H1 (cell line): Measurements from ENCODE around the gene ABCB7. TPM values are rescaled to one million over a fixed set of nuclear protein-coding genes. Genes with fewer than 3 reads are reported as not detected.

Experiments
- CTCF ChIA-PET: fragments of 300-600 bp; sonication (Branson Sonifier 250); formaldehyde crosslinking; loops from one replicate; lab custom pipeline; 2021; ENCODE audit not compliant: partially characterized antibody; lab: Charles Lee
- POLR2A ChIA-PET: fragments of 300-600 bp; sonication (Branson Sonifier 250); formaldehyde crosslinking; loops from one replicate; lab custom pipeline; 2021; ENCODE audit warnings: inconsistent platforms; ENCODE audit not compliant: partially characterized antibody; lab: Charles Lee
- DNase-seq, 2 experiments: peaks; one replicate each; pipeline versions ENCODE4 v3.0.0 to v3.0.0-alpha.2; 2010 to 2022; ENCODE audit warnings: low spot score in 2 of 2, low read depth in 1 of 2, mixed read lengths in 1 of 2
- FAIRE-seq: peaks from 2 replicates; lab custom pipeline; 2011; peaks lifted over from hg19 to GRCh38; lab: Jason Lieb, UNC
- H2AFZ ChIP-seq: 2 replicates; pipeline ENCODE4 v1.8.1; 2012; ENCODE audit warnings: low read length, inconsistent platforms
- H2AK5ac ChIP-seq: 2 replicates; pipeline ENCODE4 v1.6.1; 2013; ENCODE audit warnings: low read depth, low read length
- H2BK120ac ChIP-seq: replicated peaks from 2 replicates; pipeline ENCODE3; 2013; ENCODE audit warnings: low read depth, low read length, inconsistent platforms
- H2BK12ac ChIP-seq: 2 replicates; pipeline ENCODE4 v1.6.1; 2013; ENCODE audit warnings: low read depth, low read length
- H2BK15ac ChIP-seq: 2 replicates; pipeline ENCODE4 v1.6.1; 2013; ENCODE audit warnings: low read length
- H2BK20ac ChIP-seq: 2 replicates; pipeline ENCODE4 v1.6.1; 2013; ENCODE audit warnings: low read length
- H2BK5ac ChIP-seq: 2 replicates; pipeline ENCODE4 v1.6.1; 2013; ENCODE audit warnings: low read depth, low read length
- H3K14ac ChIP-seq: 2 replicates; pipeline ENCODE4 v1.6.1; 2013; ENCODE audit warnings: inconsistent platforms; ENCODE audit not compliant: insufficient read length
- H3K18ac ChIP-seq: 2 replicates; pipeline ENCODE4 v1.6.1; 2013; ENCODE audit warnings: low read length; ENCODE audit errors: extremely low read depth
- H3K23ac ChIP-seq: 2 replicates; pipeline ENCODE4 v1.6.1; 2013; ENCODE audit warnings: inconsistent platforms; ENCODE audit not compliant: insufficient read length
- H3K23me2 ChIP-seq: 2 replicates; pipeline ENCODE4 v1.6.1; 2013; ENCODE audit warnings: low read depth, low read length
- H3K27ac ChIP-seq: 2 replicates; pipeline ENCODE4 v1.6.1; 2011; ENCODE audit warnings: low read depth, low read length, inconsistent platforms
- H3K27me3 ChIP-seq, 4 experiments: replicated peaks in 1 of 4; 1 replicate in 1 of 4; 2 replicates in 3 of 4; pipeline versions ENCODE4 v1.6.1 to v1.8.1; 2011 to 2013; ENCODE audit warnings: low read length in 3 of 4, mild to moderate bottlenecking in 3 of 4, inconsistent platforms in 2 of 4, mixed read lengths in 2 of 4, moderate library complexity in 1 of 4; ENCODE audit not compliant: control insufficient read depth in 3 of 4, insufficient read depth in 3 of 4; ENCODE audit errors: extremely low read depth in 1 of 4
- H3K36me3 ChIP-seq, 4 experiments: 2 replicates each; pipeline versions ENCODE4 v1.6.1 to v1.8.1; 2011 to 2013; ENCODE audit warnings: mild to moderate bottlenecking in 4 of 4, low read length in 3 of 4, moderate library complexity in 2 of 4, control low read depth in 1 of 4, inconsistent platforms in 1 of 4; ENCODE audit not compliant: insufficient read depth in 4 of 4, control insufficient read depth in 2 of 4
- H3K4ac ChIP-seq: replicated peaks from 2 replicates; pipeline ENCODE3; 2013; ENCODE audit warnings: low read length, low read depth, mixed read lengths, inconsistent platforms; ENCODE audit not compliant: insufficient read length
- H3K4me1 ChIP-seq, 4 experiments: replicated peaks in 1 of 4; 1 replicate in 1 of 4; 2 replicates in 3 of 4; pipeline versions ENCODE4 v1.6.1 to v1.8.1; 2011 to 2013; ENCODE audit warnings: low read length in 3 of 4, inconsistent platforms in 2 of 4, mixed read lengths in 1 of 4; ENCODE audit not compliant: insufficient read depth in 4 of 4, control insufficient read depth in 3 of 4
- H3K4me2 ChIP-seq, 2 experiments: 2 replicates each; pipeline versions ENCODE4 v1.6.1 to v1.8.1; 2011 to 2013; ENCODE audit warnings: low read depth in 2 of 2, low read length in 2 of 2, control low read depth in 1 of 2, inconsistent platforms in 1 of 2, mild to moderate bottlenecking in 1 of 2; ENCODE audit not compliant: insufficient read depth in 1 of 2
- H3K4me3 ChIP-seq, 4 experiments: fragments of 200-600, 300-600 bp in 1 of 4; sonication (generic), shearing (Covaris generic), sonication (Bioruptor Twin) in 1 of 4; 2 replicates each; pipeline versions ENCODE4 v1.5.1 to v1.8.1; 2011 to 2016; ENCODE audit warnings: low read length in 4 of 4, low read depth in 3 of 4, control low read depth in 2 of 4, inconsistent platforms in 2 of 4, mild to moderate bottlenecking in 2 of 4, mixed read lengths in 1 of 4, moderate library complexity in 1 of 4; ENCODE audit not compliant: insufficient read depth in 2 of 4; ENCODE audit errors: extremely low read depth in 1 of 4
- H3K56ac ChIP-seq: replicated peaks from 2 replicates; pipeline ENCODE3; 2013; ENCODE audit warnings: low read depth, mild to moderate bottlenecking, mixed read lengths, low read length, inconsistent platforms; ENCODE audit not compliant: insufficient read length
- H3K79me1 ChIP-seq: 2 replicates; pipeline ENCODE4 v1.6.1; 2013; ENCODE audit warnings: low read depth, low read length, control low read depth
- H3K79me2 ChIP-seq, 2 experiments: 2 replicates each; pipeline versions ENCODE4 v1.6.1 to v1.8.1; 2012 to 2013; ENCODE audit warnings: low read length in 2 of 2, mild to moderate bottlenecking in 2 of 2, inconsistent platforms in 1 of 2; ENCODE audit not compliant: insufficient read depth in 2 of 2, control insufficient read depth in 1 of 2
- H3K9ac ChIP-seq, 4 experiments: replicated peaks in 1 of 4; 1 replicate in 1 of 4; 2 replicates in 3 of 4; pipeline versions ENCODE4 v1.6.1 to v1.8.1; 2011 to 2013; ENCODE audit warnings: low read depth in 3 of 4, low read length in 3 of 4, control low read depth in 2 of 4, mild to moderate bottlenecking in 2 of 4, moderate library complexity in 2 of 4, inconsistent platforms in 1 of 4; ENCODE audit errors: extremely low read depth in 1 of 4
- H3K9me3 ChIP-seq, 2 experiments: 2 replicates each; pipeline versions ENCODE4 v1.6.1 to v1.8.1; 2012 to 2013; ENCODE audit warnings: mild to moderate bottlenecking in 2 of 2, moderate library complexity in 2 of 2, control low read depth in 1 of 2, inconsistent platforms in 1 of 2, low read depth in 1 of 2, low read length in 1 of 2, mixed read lengths in 1 of 2; ENCODE audit not compliant: insufficient read depth in 2 of 2
- H4K20me1 ChIP-seq, 2 experiments: replicated peaks in 1 of 2; 2 replicates each; pipeline versions ENCODE3 to v1.8.1; 2011 to 2013; ENCODE audit warnings: inconsistent platforms in 2 of 2, low read length in 2 of 2, mild to moderate bottlenecking in 1 of 2; ENCODE audit not compliant: insufficient read depth in 2 of 2, control insufficient read depth in 1 of 2
- H4K5ac ChIP-seq: 2 replicates; pipeline ENCODE4 v1.6.1; 2013; ENCODE audit warnings: low read length, low read depth, mixed read lengths, inconsistent platforms; ENCODE audit not compliant: insufficient read length
- H4K8ac ChIP-seq: 2 replicates; pipeline ENCODE4 v1.8.0; 2013; ENCODE audit warnings: mild to moderate bottlenecking, moderate library complexity, low read length, inconsistent platforms; ENCODE audit not compliant: insufficient read depth; ENCODE audit errors: extremely low read depth
- H4K91ac ChIP-seq: replicated peaks from 2 replicates; pipeline ENCODE3; 2013; ENCODE audit warnings: low read length, mixed read lengths, inconsistent platforms; ENCODE audit not compliant: insufficient read length
- JUN ChIP-seq: IDR thresholded peaks from 2 replicates; pipeline ENCODE4 v1.6.1; 2011; ENCODE audit warnings: low read depth, mild to moderate bottlenecking, improper control_type of control experiment, low read length
- POLR2A ChIP-seq, 2 experiments: IDR thresholded peaks; 1 replicate in 1 of 2; 2 replicates in 1 of 2; pipeline ENCODE4 v1.6.1; 2011; ENCODE audit warnings: low read depth in 2 of 2, low read length in 2 of 2, mild to moderate bottlenecking in 2 of 2; ENCODE audit errors: control extremely low read depth in 1 of 2
- RNF2 ChIP-seq: fragments of 200-900, 300-1000 bp; sonication (generic); IDR thresholded peaks from 2 replicates; pipeline ENCODE4 v1.7.1; 2016; ENCODE audit warnings: borderline replicate concordance, low read depth, mild to moderate bottlenecking, antibody characterized with exemption, low read length; ENCODE audit not compliant: poor library complexity, severe bottlenecking; ENCODE audit errors: missing control alignments
- SP4 ChIP-seq: IDR thresholded peaks from 2 replicates; pipeline ENCODE4 v1.6.1; 2012; ENCODE audit warnings: low read length, inconsistent platforms
- TEAD4 ChIP-seq: IDR thresholded peaks from 2 replicates; pipeline ENCODE4 v1.6.1; 2012; ENCODE audit warnings: low read depth, low read length, inconsistent platforms, mixed read lengths
- WGBS, 2 experiments: shearing (Covaris generic) in 1 of 2; methylation state at CpG; one replicate each; pipeline versions ENCODE4 v1.1.6 to v1.1.7; 2013 to 2015; ENCODE audit warnings: low lambda C conversion rate in 2 of 2, mixed read lengths in 2 of 2, inconsistent platforms in 1 of 2, low coverage in 1 of 2, missing lambda C conversion rate in 1 of 2; ENCODE audit not compliant: insufficient replicate concordance in 2 of 2, insufficient coverage in 1 of 2, insufficient read length in 1 of 2; ENCODE audit errors: extremely low coverage in 1 of 2, missing lambda C conversion rate in 1 of 2; 5-methylcytosine and 5-hydroxymethylcytosine counted together
- long read RNA-seq, 2 experiments: library from RNA in 1 of 2; library from capped mRNA in 1 of 2; stranded (forward); transcript quantifications; one replicate each; pipeline ENCODE4 v2.0.0, GENCODE V29; 2021; ENCODE audit warnings: inconsistent platforms in 1 of 2
- polyA minus RNA-seq, 3 experiments: library from RNA; depleted of rRNA, polyadenylated mRNA; stranded (reverse); fragments of >200 nt; gene quantifications; 1 replicate in 2 of 3; 2 replicates in 1 of 3; pipeline ENCODE4 v1.2.3, GENCODE V29; 2011
- polyA plus RNA-seq, 7 experiments: library from polyadenylated mRNA; depleted of rRNA in 3 of 7; stranded (reverse) in 5 of 7; unstranded in 2 of 7; fragments of >200 nt in 5 of 7; fragments of 200-250 nt in 2 of 7; gene quantifications; 1 replicate in 5 of 7; 2 replicates in 1 of 7; 4 replicates in 1 of 7; pipeline versions ENCODE4 v1.2.1 to v1.2.3, GENCODE V29; 2011 to 2013; ENCODE audit warnings: missing spikeins in 2 of 7, mixed read lengths in 2 of 7
- total RNA-seq: library from RNA; stranded (reverse); fragmentation: NEBNext Ultra II Directional; extraction: Animal tissue kit (Norgen Biotek cat#: 25700); gene quantifications from 2 replicates; pipeline ENCODE4 v1.2.1, GENCODE V29; 2021
- TF ChIP-seq, protein P1 (sequence below), 3 experiments: IDR thresholded peaks; 1 replicate in 2 of 3; 2 replicates in 1 of 3; pipeline versions ENCODE4 v1.5.1 to v1.6.1; 2011; ENCODE audit warnings: low read length in 3 of 3, mild to moderate bottlenecking in 3 of 3, inconsistent platforms in 2 of 3, low read depth in 1 of 3, moderate library complexity in 1 of 3; ENCODE audit not compliant: insufficient read depth in 1 of 3; ENCODE audit errors: control extremely low read depth in 1 of 3

ABCB7 gene
- total RNA-seq = 40.7 and 43.3 TPM in 2 replicates
- polyA plus RNA-seq (2011; rRNA removed) = 23.9 and 24.3 TPM in 2 replicates
- 24.3 TPM for polyA plus RNA-seq (2011; cell fraction: cytosol; rRNA removed)
- 23.1 TPM for polyA plus RNA-seq (2011; cell fraction: nucleus; rRNA removed)
- polyA plus RNA-seq (2012, experiment 1 of 2) = 28.6 to 38.3 TPM (median 31.4 TPM) in 4 replicates
- 2.9 TPM for polyA plus RNA-seq (2012, experiment 2 of 2)
- 25.3 TPM for polyA plus RNA-seq (2013, experiment 1 of 2)
- 24.8 TPM for polyA plus RNA-seq (2013, experiment 2 of 2)
- polyA minus RNA-seq (2011; rRNA and poly(A)+ RNA removed) = 39.4 and 54.0 TPM in 2 replicates
- 17.2 TPM for polyA minus RNA-seq (2011; cell fraction: cytosol; rRNA and poly(A)+ RNA removed)
- polyA minus RNA-seq (2011; cell fraction: nucleus; rRNA and poly(A)+ RNA removed) = 33.0 TPM
- long read RNA-seq, experiment 1, full-length matches to known transcripts = 9 of 30 reads
- long read RNA-seq, experiment 1, partial matches to known transcripts = 14 of 30 reads
- long read RNA-seq, experiment 1, other reads (novel, unspliced or antisense) = 7 of 30 reads
- long read RNA-seq, experiment 2, full-length matches to known transcripts = 19 of 44 reads
- long read RNA-seq, experiment 2, partial matches to known transcripts = 21 of 44 reads
- long read RNA-seq, experiment 2, other reads (novel, unspliced or antisense) = 4 of 44 reads

DNA sequence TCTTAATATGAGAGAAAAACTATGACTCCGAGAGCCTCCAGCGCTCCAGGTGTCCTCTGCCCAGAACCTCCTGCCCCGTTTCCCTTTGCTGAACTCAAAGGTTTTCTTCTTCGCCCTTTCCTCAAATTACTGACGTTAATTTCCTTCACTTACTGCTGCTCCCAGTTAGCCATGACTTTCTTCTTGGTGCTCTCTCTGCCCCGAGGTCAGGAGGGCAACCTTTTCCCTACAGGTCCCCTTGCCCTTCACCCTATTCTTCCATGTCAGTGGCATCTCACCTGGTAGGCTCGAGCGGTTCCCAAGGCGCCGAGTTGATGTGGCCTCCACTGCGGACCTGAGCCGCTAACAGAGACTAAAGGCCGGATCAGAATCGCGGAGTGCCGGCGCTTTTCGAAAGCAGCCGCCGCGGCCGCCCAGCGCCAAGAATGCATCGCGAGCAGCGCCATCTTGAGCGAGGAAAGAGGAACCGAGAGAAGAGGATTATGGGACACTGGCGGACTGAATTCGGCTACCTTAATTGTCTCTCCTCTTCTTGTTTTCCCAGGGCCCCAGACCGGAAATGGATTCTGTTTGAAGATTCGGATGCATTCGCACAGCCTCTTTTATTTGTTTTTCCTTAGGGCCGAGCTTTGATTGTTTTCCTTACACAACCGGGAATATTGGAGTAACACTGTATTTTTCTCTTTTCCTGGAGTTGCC, at the start of gene ABCB7:
ABCB7 (minus strand) TSS at position 457 of the 699 bp plus-strand sequence; CDS start at position 446, 11 bp downstream.
- Histone ChIP-seq H2BK20ac (no peak within 1 kb of the TSS), H2BK120ac (no peak within 1 kb of the TSS), H3K9me3 (no peaks in the 10 kb centered on the region), H4K91ac (peak within 1 kb of the TSS; percentile 37), H3K56ac (peak within 1 kb of the TSS; percentile 67), H3K14ac (no peak within 1 kb of the TSS), H3K9ac (peak within 1 kb of the TSS; percentile 62 to 91 (median 73)), H3K4me2 (peak within 1 kb of the TSS; percentile 57 to 59), H2BK15ac (no peak within 1 kb of the TSS), H4K8ac (peak within 1 kb of the TSS; percentile 93), H3K79me2 (peaks cover 0 to 35% of the 10 kb centered on the region in 2 experiments; a peak in 2 of 4 replicates), H3K18ac (no peak within 1 kb of the TSS; the same call in 1 of the 2 replicates), H3K23me2 (no peaks in the 10 kb centered on the region), H3K79me1 (no peaks in the 10 kb centered on the region), H4K20me1 (no peaks in the 10 kb centered on the region), H3K4me1 (no peaks in the 10 kb centered on the region; a peak in 1 of 7 replicates), H2BK5ac (peak within 1 kb of the TSS; percentile 71), H3K36me3 (no peaks in the 10 kb centered on the region), H4K5ac (no peak within 1 kb of the TSS), H3K4ac (no peak within 1 kb of the TSS), H3K4me3 (peak within 1 kb of the TSS; percentile 65 to 88 (median 68)), H3K27me3 (no peaks in the 10 kb centered on the region), H3K27ac (peak within 1 kb of the TSS; percentile 82), H3K23ac (no peak within 1 kb of the TSS), H2AFZ (peak within 1 kb of the TSS; percentile 84; the same call in 1 of the 2 replicates), H2BK12ac (no peak within 1 kb of the TSS), H2AK5ac (no peak within 1 kb of the TSS)
- FAIRE-seq (peak; percentile 71), DNase-seq (peak; percentile 10 to 62)
- ChIA-PET CTCF (interaction anchor here (0.6 kb wide), 1 partner anchor 142 kb away, joined by 5 read pairs; no protein-coding TSS in a partner anchor), POLR2A (interaction anchor here (1.0 kb wide), 1 partner anchor 17 kb away, joined by 3 read pairs; no protein-coding TSS in a partner anchor)
- WGBS, 2 experiments = 2% methylated on average over 6 of the region's 35 CpGs; no CpG with 5 or more reads in 1 of the 2 experiments
- TF ChIP-seq RNF2 = no peak
- TF ChIP-seq, protein P1, sequence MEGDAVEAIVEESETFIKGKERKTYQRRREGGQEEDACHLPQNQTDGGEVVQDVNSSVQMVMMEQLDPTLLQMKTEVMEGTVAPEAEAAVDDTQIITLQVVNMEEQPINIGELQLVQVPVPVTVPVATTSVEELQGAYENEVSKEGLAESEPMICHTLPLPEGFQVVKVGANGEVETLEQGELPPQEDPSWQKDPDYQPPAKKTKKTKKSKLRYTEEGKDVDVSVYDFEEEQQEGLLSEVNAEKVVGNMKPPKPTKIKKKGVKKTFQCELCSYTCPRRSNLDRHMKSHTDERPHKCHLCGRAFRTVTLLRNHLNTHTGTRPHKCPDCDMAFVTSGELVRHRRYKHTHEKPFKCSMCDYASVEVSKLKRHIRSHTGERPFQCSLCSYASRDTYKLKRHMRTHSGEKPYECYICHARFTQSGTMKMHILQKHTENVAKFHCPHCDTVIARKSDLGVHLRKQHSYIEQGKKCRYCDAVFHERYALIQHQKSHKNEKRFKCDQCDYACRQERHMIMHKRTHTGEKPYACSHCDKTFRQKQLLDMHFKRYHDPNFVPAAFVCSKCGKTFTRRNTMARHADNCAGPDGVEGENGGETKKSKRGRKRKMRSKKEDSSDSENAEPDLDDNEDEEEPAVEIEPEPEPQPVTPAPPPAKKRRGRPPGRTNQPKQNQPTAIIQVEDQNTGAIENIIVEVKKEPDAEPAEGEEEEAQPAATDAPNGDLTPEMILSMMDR (IDR thresholded peaks at IDR 0.05; ENCODE audit: control extremely low read depth in 1 of 3, insufficient read depth in 1 of 3, low read depth in 1 of 3, low read length in 3 of 3) = 0 out of 4 replicates have a peak, but pooled peaks of 1 of the 3 experiments have one; percentile 7
- no peak for TF ChIP-seq JUN
- peak; percentile 51 to 85 for TF ChIP-seq POLR2A (IDR thresholded peaks at IDR 0.05; ENCODE audit: control extremely low read depth in 1 of 2, low read depth in 2 of 2, low read length in 2 of 2)
- TF ChIP-seq TEAD4 = no peak; the same call in 1 of the 2 replicates
- TF ChIP-seq SP4 = no peak
